Caco-2 (cell line): ENCODE measurements around the gene DTWD2. TPM values are rescaled to one million over a fixed set of nuclear protein-coding genes. Genes with fewer than 3 reads are reported as not detected.

Experiments
- BruUV-seq: library from RNA; stranded (reverse); fragments of 400-500 nt; replicated peaks from 2 replicates; lab custom pipeline; 2021; lab: Mats Ljungman, UMichigan
- CTCF ChIA-PET: fragments of 300-600 bp; sonication (Branson Sonifier 250); formaldehyde crosslinking; loops from one replicate; lab custom pipeline; 2022; ENCODE audit warnings: antibody characterized with exemption; lab: Charles Lee
- POLR2A ChIA-PET: fragments of 300-600 bp; sonication (Branson Sonifier 250); formaldehyde crosslinking; loops from one replicate; lab custom pipeline; 2022; ENCODE audit warnings: antibody characterized with exemption; lab: Charles Lee
- DNase-seq, 2 experiments: peaks; one replicate each; pipeline versions ENCODE4 v3.0.0 to v3.0.0-alpha.2; 2020 to 2022
- H3K27me3 ChIP-seq: replicated peaks from 2 replicates; pipeline ENCODE4 v1.6.0; 2011; ENCODE audit warnings: low read length; ENCODE audit not compliant: control insufficient read depth, insufficient read depth
- H3K36me3 ChIP-seq: 2 replicates; pipeline ENCODE4 v1.5.1; 2011; ENCODE audit warnings: low read length; ENCODE audit not compliant: control insufficient read depth, insufficient read depth
- H3K4me1 ChIP-seq: fragments of 250-450 bp; sonication (Bioruptor Pico); 2 replicates; pipeline ENCODE4 v1.5.1; 2020; ENCODE audit warnings: mild to moderate bottlenecking
- H3K4me3 ChIP-seq: 2 replicates; pipeline ENCODE4 v1.5.1; 2011; ENCODE audit warnings: low read depth, mild to moderate bottlenecking, control low read depth, low read length
- H3K9me3 ChIP-seq: fragments of 250-450 bp; sonication (Bioruptor Pico); 2 replicates; pipeline ENCODE4 v1.5.1; 2020; ENCODE audit warnings: mild to moderate bottlenecking, moderate library complexity
- H3K27ac Mint-ChIP-seq: one replicate; pipeline ENCODE4 v1.8.0; 2022; ENCODE audit warnings: mixed read lengths; ENCODE audit not compliant: unreplicated experiment
- H3K27me3 Mint-ChIP-seq: one replicate; pipeline ENCODE4 v1.8.0; 2022; ENCODE audit warnings: mixed read lengths; ENCODE audit not compliant: insufficient read depth, unreplicated experiment
- H3K36me3 Mint-ChIP-seq: one replicate; pipeline ENCODE4 v1.8.0; 2022; ENCODE audit warnings: mild to moderate bottlenecking, mixed read lengths; ENCODE audit not compliant: insufficient read depth, unreplicated experiment
- H3K4me1 Mint-ChIP-seq: one replicate; pipeline ENCODE4 v1.8.0; 2022; ENCODE audit warnings: low read depth, mixed read lengths; ENCODE audit not compliant: unreplicated experiment
- H3K4me3 Mint-ChIP-seq: one replicate; pipeline ENCODE4 v1.8.0; 2022; ENCODE audit warnings: mild to moderate bottlenecking, moderate library complexity, mixed read lengths; ENCODE audit not compliant: unreplicated experiment
- H3K9me3 Mint-ChIP-seq: one replicate; pipeline ENCODE4 v1.8.0; 2022; ENCODE audit warnings: mixed read lengths; ENCODE audit not compliant: unreplicated experiment
- intact Hi-C: fragments of 100-400 bp; cut with micrococcal nuclease; formaldehyde crosslinking; loops from one replicate; pipeline ENCODE4 v1.10.0; 2022; ENCODE audit not compliant: unreplicated experiment
- total RNA-seq: library from RNA; stranded (reverse); gene quantifications from 2 replicates; pipeline ENCODE4 v1.2.3, GENCODE V29; 2022
- TF ChIP-seq, protein P1 (sequence below), 2 experiments: fragments of 200-600 bp in 1 of 2; IDR thresholded peaks; 1 replicate in 1 of 2; 2 replicates in 1 of 2; pipeline versions ENCODE4 v1.5.1 to v1.8.0; 2011 to 2022; ENCODE audit warnings: antibody characterized with exemption in 1 of 2, control low read depth in 1 of 2, inconsistent platforms in 1 of 2, low read depth in 1 of 2, low read length in 1 of 2, mild to moderate bottlenecking in 1 of 2, moderate library complexity in 1 of 2; ENCODE audit not compliant: insufficient read depth in 1 of 2, severe bottlenecking in 1 of 2, unreplicated experiment in 1 of 2

The DTWD2 gene
- total RNA-seq, 1 experiment from 2014 or later: 5.6 TPM

DNA sequence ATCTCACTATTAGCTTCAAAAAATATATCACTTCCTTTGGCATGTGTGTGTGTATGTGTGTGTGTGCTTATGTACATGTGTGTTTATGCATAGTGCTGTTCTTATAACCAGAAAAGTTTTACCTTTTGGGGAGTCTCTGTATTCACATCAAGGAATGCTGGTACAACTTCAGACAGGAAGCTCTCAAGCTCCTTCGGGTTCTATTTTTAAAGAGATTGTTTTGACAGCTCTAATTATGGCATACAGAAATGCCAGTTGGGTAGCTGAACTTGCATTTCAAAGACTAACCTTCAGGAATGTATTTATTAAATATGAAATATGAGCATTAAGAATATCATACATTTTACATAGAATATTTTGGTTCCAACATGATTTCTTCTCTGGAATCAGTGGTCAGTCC is 163.1 kb downstream of the DTWD2 start:
- BruUV-seq: no TSS peak
- Histone ChIP-seq H3K4me1 (no peaks in the 10 kb centered on the region), H3K4me3 (no peak overlapping the region), H3K27me3 (no peaks in the 10 kb centered on the region), H3K9me3 (no peaks in the 10 kb centered on the region), H3K36me3 (no peaks in the 10 kb centered on the region)
- peaks cover 9% of the 10 kb centered on the region for H3K27me3 Mint-ChIP-seq
- CTCF ChIA-PET: no interaction called here
- intact Hi-C loops: no loop called here
- DNase-seq: no peak
- no peaks in the 10 kb centered on the region for H3K9me3 Mint-ChIP-seq
- H3K36me3 Mint-ChIP-seq: no peaks in the 10 kb centered on the region
- TF ChIP-seq, protein P1, sequence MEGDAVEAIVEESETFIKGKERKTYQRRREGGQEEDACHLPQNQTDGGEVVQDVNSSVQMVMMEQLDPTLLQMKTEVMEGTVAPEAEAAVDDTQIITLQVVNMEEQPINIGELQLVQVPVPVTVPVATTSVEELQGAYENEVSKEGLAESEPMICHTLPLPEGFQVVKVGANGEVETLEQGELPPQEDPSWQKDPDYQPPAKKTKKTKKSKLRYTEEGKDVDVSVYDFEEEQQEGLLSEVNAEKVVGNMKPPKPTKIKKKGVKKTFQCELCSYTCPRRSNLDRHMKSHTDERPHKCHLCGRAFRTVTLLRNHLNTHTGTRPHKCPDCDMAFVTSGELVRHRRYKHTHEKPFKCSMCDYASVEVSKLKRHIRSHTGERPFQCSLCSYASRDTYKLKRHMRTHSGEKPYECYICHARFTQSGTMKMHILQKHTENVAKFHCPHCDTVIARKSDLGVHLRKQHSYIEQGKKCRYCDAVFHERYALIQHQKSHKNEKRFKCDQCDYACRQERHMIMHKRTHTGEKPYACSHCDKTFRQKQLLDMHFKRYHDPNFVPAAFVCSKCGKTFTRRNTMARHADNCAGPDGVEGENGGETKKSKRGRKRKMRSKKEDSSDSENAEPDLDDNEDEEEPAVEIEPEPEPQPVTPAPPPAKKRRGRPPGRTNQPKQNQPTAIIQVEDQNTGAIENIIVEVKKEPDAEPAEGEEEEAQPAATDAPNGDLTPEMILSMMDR (IDR thresholded peaks at IDR 0.05; ENCODE audit: insufficient read depth in 1 of 2, low read depth in 1 of 2, low read length in 1 of 2, severe bottlenecking in 1 of 2, unreplicated experiment in 1 of 2): no peak
- POLR2A ChIA-PET: no interaction called here
- H3K27ac Mint-ChIP-seq: no peak overlapping the region
- H3K4me3 Mint-ChIP-seq: no peak overlapping the region
- peaks cover 6% of the 10 kb centered on the region for H3K4me1 Mint-ChIP-seq

DNA sequence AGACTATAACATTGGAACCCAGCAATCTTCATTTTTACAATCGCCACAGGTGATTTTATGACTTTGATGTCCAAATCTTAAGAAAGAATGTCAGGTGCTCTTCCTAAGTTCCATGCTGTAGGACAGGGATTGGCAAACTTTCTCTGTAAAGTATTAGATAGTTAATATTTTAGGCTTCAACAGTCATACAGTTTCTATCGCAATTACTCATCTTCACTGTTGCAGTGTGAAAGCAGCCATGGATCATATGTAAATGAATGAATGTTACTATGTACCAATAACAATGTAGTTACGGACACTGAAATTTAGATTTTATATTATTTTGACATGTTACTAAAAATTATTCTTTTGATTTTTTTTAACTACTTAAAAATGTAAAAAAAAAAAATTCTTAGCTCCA is 169.7 kb downstream of the DTWD2 start:
- peaks cover under 1% of the 10 kb centered on the region for H3K27me3 Mint-ChIP-seq
- TF ChIP-seq, protein P1 (IDR thresholded peaks at IDR 0.05; ENCODE audit: insufficient read depth in 1 of 2, low read depth in 1 of 2, low read length in 1 of 2, severe bottlenecking in 1 of 2, unreplicated experiment in 1 of 2): no peak
- BruUV-seq: no TSS peak
- Histone ChIP-seq H3K36me3 (no peaks in the 10 kb centered on the region), H3K9me3 (no peaks in the 10 kb centered on the region), H3K4me3 (no peak overlapping the region), H3K27me3 (no peaks in the 10 kb centered on the region), H3K4me1 (no peaks in the 10 kb centered on the region)
- H3K4me1 Mint-ChIP-seq: peaks cover 1% of the 10 kb centered on the region
- H3K36me3 Mint-ChIP-seq: no peaks in the 10 kb centered on the region
- H3K27ac Mint-ChIP-seq: no peak overlapping the region
- H3K9me3 Mint-ChIP-seq: no peaks in the 10 kb centered on the region
- POLR2A ChIA-PET: no interaction called here
- no peak overlapping the region for H3K4me3 Mint-ChIP-seq
- intact Hi-C loops: no loop called here
- CTCF ChIA-PET: no interaction called here
- no peak for DNase-seq

DNA sequence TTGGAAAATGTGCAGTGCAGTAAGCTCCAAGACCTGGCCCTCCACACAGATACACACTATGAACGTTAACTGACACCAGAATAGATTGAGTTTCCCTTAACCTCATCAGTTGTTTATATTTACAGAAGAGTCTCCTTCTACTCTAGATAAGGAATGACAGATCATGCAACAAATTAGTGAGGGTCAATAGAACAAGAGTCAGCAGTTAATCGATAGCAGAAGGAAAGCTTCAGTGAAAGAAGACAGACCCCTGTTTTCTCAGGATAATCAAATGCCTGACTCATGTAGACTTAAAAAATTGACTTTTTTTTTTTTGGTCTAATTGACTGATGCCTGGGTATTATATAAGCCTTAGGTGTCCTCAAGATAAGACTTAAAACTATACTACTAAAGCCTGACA is 179.9 kb downstream of the DTWD2 start:
- TF ChIP-seq, protein P1 (IDR thresholded peaks at IDR 0.05; ENCODE audit: insufficient read depth in 1 of 2, low read depth in 1 of 2, low read length in 1 of 2, severe bottlenecking in 1 of 2, unreplicated experiment in 1 of 2): no peak
- H3K4me3 ChIP-seq: no peak overlapping the region
- POLR2A ChIA-PET: no interaction called here
- Mint-ChIP-seq H3K27ac (no peak overlapping the region), H3K9me3 (no peaks in the 10 kb centered on the region), H3K4me3 (no peak overlapping the region), H3K27me3 (peaks cover 12% of the 10 kb centered on the region), H3K36me3 (no peaks in the 10 kb centered on the region), H3K4me1 (no peaks in the 10 kb centered on the region)
- DNase-seq: no peak
- CTCF ChIA-PET: no interaction called here
- H3K27me3 ChIP-seq: no peaks in the 10 kb centered on the region
- no peaks in the 10 kb centered on the region for H3K4me1 ChIP-seq
- no TSS peak for BruUV-seq
- H3K9me3 ChIP-seq: no peaks in the 10 kb centered on the region
- intact Hi-C loops: no loop called here
- H3K36me3 ChIP-seq: no peaks in the 10 kb centered on the region
